AG09309 (cell line): ENCODE results near the gene DFFB.

Source experiments
- DNase-seq: peaks from one replicate; pipeline ENCODE4 v3.0.0-alpha.2; 2010; ENCODE audit warnings: low read depth
- H3K4me3 ChIP-seq: 2 replicates; pipeline ENCODE4 v1.5.1; 2011; ENCODE audit warnings: mild to moderate bottlenecking, low read depth, low read length, moderate library complexity; ENCODE audit not compliant: control insufficient read depth
- TF ChIP-seq, protein P1 (sequence below): IDR thresholded peaks from 2 replicates; pipeline ENCODE4 v1.5.1; 2011; ENCODE audit warnings: mild to moderate bottlenecking, low read depth, low read length, inconsistent platforms; ENCODE audit not compliant: insufficient read depth, control insufficient read depth; ENCODE audit errors: missing control alignments

DFFB gene

DNA sequence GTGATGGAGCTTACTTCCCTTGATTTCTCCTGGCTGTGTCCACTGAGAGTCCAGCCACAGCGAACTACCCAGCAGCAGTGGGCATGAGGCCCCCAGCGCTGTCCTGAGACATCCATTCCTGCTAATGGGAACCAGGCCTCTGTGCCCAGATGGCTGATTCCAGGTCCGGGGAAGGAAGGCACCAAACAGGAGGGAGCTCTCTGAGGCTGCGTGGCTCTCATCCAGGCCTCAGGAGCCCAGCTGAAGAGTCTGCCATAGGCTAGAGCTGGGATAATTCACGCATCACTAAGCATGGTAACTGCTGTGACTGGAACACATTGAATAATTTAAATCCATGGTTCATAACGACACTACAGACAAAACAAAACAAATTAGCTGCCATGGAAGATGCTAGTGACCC lies 36.3 kb upstream of the DFFB start:
- no peak for DNase-seq
- TF ChIP-seq, protein P1, sequence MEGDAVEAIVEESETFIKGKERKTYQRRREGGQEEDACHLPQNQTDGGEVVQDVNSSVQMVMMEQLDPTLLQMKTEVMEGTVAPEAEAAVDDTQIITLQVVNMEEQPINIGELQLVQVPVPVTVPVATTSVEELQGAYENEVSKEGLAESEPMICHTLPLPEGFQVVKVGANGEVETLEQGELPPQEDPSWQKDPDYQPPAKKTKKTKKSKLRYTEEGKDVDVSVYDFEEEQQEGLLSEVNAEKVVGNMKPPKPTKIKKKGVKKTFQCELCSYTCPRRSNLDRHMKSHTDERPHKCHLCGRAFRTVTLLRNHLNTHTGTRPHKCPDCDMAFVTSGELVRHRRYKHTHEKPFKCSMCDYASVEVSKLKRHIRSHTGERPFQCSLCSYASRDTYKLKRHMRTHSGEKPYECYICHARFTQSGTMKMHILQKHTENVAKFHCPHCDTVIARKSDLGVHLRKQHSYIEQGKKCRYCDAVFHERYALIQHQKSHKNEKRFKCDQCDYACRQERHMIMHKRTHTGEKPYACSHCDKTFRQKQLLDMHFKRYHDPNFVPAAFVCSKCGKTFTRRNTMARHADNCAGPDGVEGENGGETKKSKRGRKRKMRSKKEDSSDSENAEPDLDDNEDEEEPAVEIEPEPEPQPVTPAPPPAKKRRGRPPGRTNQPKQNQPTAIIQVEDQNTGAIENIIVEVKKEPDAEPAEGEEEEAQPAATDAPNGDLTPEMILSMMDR = no peak

DNA sequence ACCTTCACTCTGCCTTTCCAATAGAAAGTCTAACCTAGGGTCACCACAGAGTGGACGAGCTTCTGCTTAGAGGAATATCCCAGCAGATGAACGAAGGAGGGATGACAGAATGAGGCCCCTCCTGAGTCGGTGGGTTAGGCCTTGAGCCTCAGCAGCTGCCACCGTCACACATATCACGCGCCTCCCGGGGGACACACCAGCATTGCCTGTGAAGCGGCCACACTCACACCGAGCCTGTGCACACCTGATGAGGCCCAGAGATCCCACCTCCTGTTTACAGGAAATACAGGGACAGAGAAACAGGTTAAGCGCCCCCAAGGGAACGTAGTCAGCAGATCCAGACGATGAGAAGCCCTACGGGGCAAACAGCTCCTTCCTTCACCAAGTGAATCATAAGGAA lies 35.8 kb upstream of the DFFB start:
- no peak overlapping the region for H3K4me3 ChIP-seq
- TF ChIP-seq, protein P1 = no peak
- DNase-seq = no peak

More for the DNA sequence above, 36.3 kb upstream of the DFFB start:
- no peak overlapping the region for H3K4me3 ChIP-seq

DNA sequence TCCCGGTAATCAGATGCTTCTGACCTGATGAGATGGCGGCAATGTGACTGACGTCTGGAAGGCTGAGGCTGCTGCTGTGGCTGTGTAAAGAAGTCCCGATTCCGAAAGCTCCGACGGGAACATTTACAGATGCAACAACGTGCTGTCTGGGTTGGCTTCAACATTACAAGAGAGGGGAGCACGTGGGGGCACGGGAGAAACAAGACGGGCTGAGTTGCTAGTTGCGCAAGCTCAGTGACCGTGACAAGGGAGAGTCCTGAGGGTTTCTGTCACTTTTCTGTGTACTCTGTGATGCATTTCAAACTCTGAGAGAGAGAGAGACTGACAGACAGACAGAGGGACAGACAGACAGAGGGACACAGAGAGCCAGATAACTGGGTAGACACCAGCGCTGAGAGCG lies 35.4 kb upstream of the DFFB start:
- DNase-seq = no peak
- TF ChIP-seq, protein P1 = no peak
- H3K4me3 ChIP-seq = no peak overlapping the region

DNA sequence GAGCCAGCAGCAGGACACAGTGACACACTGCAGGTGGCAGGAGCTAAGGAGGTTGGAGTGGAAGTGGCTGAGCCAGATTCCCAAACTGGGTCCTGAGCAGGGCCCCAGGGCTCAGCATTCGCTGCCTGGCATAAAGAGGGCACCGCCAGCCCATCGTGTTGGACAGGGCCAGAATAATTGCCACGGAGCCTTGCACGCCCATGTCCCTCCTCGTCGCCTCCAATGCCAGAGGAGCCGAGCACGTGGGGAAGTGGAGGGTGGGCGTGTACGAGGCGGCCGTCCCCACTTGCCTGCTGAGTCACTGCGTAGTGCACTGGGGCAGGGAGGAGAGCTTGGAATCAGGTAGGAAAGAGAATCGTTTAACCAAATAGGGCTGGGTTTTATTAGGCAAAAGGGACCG lies 34.9 kb upstream of the DFFB start:
- TF ChIP-seq, protein P1 = no peak
- no peak overlapping the region for H3K4me3 ChIP-seq
- no peak for DNase-seq

DNA sequence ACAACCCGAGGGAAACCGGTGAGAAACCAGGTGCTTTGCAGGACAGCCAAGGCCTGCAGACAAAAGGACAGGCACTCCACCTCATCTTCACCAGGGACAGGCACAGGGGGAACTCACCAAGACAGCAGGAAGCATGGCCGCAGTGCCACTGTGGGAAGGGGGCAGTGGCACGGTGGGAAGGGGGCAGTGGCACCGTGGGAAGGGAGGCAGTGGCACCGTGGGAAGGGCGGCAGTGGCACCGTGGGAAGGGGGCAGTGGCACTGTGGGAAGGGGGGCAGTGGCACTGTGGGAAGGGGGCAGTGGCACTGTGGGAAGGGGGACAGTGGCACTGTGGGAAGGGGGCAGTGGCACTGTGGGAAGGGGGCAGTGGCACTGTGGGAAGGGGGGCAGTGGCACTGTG lies 32.6 kb upstream of the DFFB start:
- no peak overlapping the region for H3K4me3 ChIP-seq
- DNase-seq = no peak
- TF ChIP-seq, protein P1 = no peak

DNA sequence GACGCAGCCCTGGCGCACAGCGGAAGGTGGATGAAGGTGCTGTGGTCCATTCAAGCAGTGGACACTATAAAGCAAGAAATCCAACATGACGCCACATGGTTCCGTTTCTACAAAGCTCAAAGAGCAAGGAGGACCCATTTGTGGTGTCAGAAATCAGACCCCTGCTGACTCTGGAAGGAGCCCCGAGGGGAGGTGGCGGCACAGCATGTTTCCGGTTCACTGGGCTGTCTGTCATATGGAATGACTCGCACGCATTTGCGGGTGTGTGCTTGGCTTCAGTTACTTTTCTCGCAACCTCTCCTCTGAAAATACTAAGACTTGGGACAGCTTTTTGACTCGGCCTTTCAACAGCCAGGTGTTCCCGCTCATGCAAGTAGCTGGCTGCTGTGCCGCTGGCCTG lies 31.9 kb upstream of the DFFB start:
- DNase-seq = no peak
- TF ChIP-seq, protein P1 = no peak
- no peak overlapping the region for H3K4me3 ChIP-seq

DNA sequence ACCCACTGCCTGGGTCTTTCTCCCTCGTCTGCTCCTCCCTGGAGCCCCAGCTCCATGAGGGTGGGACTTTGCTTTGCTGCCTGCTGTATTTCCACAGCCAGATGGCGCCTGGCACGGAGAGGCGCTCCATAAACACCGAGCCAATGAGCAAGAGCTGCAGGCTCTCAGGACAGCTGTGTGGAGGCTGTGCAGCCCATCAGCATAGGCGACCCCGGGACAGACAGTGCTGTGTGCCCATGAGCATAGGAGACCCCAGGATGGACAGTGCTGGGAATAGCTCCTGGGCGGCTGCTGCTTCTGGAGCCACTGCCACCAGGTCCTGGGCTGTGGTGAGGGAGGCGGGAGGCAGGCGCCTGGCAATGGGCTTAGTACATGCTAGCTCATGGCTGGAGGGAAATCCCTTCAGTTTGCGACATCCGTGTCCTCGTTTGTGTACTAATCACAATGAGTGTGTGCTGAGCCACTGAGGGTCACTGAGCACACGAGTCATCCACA lies 29.4 kb upstream of the DFFB start:
- TF ChIP-seq, protein P1 = no peak
- no peak overlapping the region for H3K4me3 ChIP-seq
- DNase-seq = no peak
